ENCODE results near the gene CASP4.

CASP4 gene

DNA sequence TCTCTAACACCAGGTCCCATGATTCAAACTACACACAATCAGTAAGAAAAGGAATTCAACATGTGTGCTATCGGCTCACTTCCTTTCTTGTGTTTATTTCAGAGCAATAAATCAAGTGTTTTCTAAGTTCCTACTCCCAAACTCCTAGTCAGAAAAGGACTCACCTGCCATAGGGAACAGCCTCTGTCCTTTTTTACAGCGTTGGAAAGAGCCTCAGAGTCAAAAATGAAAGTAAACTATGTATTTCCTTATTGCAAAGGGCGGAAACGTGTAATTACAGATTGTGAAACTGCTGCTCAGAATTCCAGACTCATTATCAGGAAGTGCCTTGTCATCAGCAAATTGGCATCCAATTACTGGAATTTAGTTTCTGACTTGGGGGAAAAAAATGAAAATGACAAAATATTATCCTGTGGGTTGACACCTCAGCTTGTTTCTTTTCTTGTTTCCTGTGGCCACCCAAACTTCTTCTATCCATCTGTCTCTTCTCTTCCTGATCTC is at the start of gene CASP4:
TSS of gene CASP4 (minus strand) at position 220 of the 501 bp plus-strand sequence. CDS start at position 171, 49 bp downstream.
- H3K4me1 ChIP-seq (ENCODE audit: insufficient read depth, low read length) = no peaks in the 10 kb centered on the region; the same call in 1 of the 2 replicates
- H3K27ac ChIP-seq (ENCODE audit: low read length) = peak within 1 kb of the TSS; percentile 19
- no peaks in the 10 kb centered on the region for H3K27me3 ChIP-seq (ENCODE audit: insufficient read depth, low read length)
- H3K9ac ChIP-seq (ENCODE audit: low read depth, low read length) = no peak within 1 kb of the TSS
- peaks cover 13% of the 10 kb centered on the region; the same call in 1 of the 2 replicates for H3K9me3 ChIP-seq (ENCODE audit: insufficient read depth, low read depth, low read length)
- no peak within 1 kb of the TSS for H3K4me3 ChIP-seq (ENCODE audit: low read length)
- H3K36me3 ChIP-seq (ENCODE audit: insufficient read depth, low read depth, low read length) = no peaks in the 10 kb centered on the region

DNA sequence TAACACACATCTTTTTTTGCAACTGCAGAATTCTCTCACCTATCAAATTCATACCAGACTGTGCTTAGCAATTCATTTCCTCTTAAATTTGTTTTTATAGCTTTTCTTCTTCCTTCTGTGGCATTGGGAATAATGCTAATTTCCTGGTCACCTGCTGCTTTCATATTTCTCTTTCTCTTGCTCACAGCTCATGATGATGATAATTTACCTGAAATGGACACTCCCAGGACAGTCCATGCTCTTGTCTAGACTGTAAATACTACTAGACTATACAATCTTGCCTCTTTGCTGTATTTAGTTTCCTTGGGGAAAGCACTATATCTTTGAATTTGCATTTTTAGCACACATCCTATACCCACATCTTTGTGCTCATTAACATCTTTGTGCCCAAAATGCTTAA is 39.1 kb upstream of the CASP4 start:
- H3K27me3 ChIP-seq (ENCODE audit: insufficient read depth, low read length) = no peaks in the 10 kb centered on the region
- H3K36me3 ChIP-seq (ENCODE audit: insufficient read depth, low read depth, low read length) = no peaks in the 10 kb centered on the region
- H3K4me3 ChIP-seq (ENCODE audit: low read length) = no peak overlapping the region
- H3K9me3 ChIP-seq (ENCODE audit: insufficient read depth, low read depth, low read length) = no peaks in the 10 kb centered on the region
- no peak overlapping the region for H3K9ac ChIP-seq (ENCODE audit: low read depth, low read length)
- H3K27ac ChIP-seq (ENCODE audit: low read length) = no peak overlapping the region
- peaks cover 7% of the 10 kb centered on the region for H3K4me1 ChIP-seq (ENCODE audit: insufficient read depth, low read length)

DNA sequence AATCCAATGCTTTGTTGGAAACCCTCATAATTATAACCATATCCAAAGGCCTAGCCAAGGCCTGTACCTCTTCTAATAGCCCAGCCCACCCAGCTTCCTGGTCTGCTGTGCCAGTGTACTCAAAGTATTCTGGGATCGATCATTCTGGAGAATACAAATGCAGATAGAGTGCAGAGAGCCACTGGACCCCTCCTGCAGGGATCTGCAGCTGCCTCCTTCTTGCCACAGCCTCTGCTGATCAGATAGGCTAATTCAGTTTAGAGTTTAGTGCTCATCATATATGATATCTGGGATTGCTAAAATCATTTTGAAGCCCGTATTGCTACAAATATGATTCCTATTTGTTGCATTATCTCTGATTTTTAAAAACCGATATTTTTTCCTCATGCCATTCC is 37.1 kb upstream of the CASP4 start:
- H3K27me3 ChIP-seq (ENCODE audit: insufficient read depth, low read length) = no peaks in the 10 kb centered on the region

GRCh38 chr11:105004021-105004420 is 35.6 kb upstream of the CASP4 start:
- no peaks in the 10 kb centered on the region for H3K27me3 ChIP-seq (ENCODE audit: insufficient read depth, low read length)
- no peak overlapping the region for H3K27ac ChIP-seq (ENCODE audit: low read length)
- H3K36me3 ChIP-seq (ENCODE audit: insufficient read depth, low read depth, low read length) = no peaks in the 10 kb centered on the region
- no peak overlapping the region for H3K9ac ChIP-seq (ENCODE audit: low read depth, low read length)
- H3K4me3 ChIP-seq (ENCODE audit: low read length) = no peak overlapping the region
- peaks cover 7% of the 10 kb centered on the region for H3K4me1 ChIP-seq (ENCODE audit: insufficient read depth, low read length)
- no peaks in the 10 kb centered on the region for H3K9me3 ChIP-seq (ENCODE audit: insufficient read depth, low read depth, low read length)

More for the DNA sequence above, 37.1 kb upstream of the CASP4 start:
- Histone ChIP-seq H3K27ac (ENCODE audit: low read length) (no peak overlapping the region), H3K4me1 (ENCODE audit: insufficient read depth, low read length) (peaks cover 7% of the 10 kb centered on the region), H3K4me3 (ENCODE audit: low read length) (no peak overlapping the region), H3K9ac (ENCODE audit: low read depth, low read length) (no peak overlapping the region), H3K36me3 (ENCODE audit: insufficient read depth, low read depth, low read length) (no peaks in the 10 kb centered on the region), H3K9me3 (ENCODE audit: insufficient read depth, low read depth, low read length) (no peaks in the 10 kb centered on the region)

GRCh38 chr11:105003151-105003550 is 34.8 kb upstream of the CASP4 start:
- no peak overlapping the region for H3K27ac ChIP-seq (ENCODE audit: low read length)
- no peak overlapping the region for H3K9ac ChIP-seq (ENCODE audit: low read depth, low read length)
- peaks cover 7% of the 10 kb centered on the region for H3K4me1 ChIP-seq (ENCODE audit: insufficient read depth, low read length)
- no peaks in the 10 kb centered on the region for H3K9me3 ChIP-seq (ENCODE audit: insufficient read depth, low read depth, low read length)
- H3K27me3 ChIP-seq (ENCODE audit: insufficient read depth, low read length) = no peaks in the 10 kb centered on the region
- H3K36me3 ChIP-seq (ENCODE audit: insufficient read depth, low read depth, low read length) = no peaks in the 10 kb centered on the region
- H3K4me3 ChIP-seq (ENCODE audit: low read length) = no peak overlapping the region

- H3K4me3 ChIP-seq (ENCODE audit: low read length) = no peak overlapping the region
- H3K27me3 ChIP-seq (ENCODE audit: insufficient read depth, low read length) = no peaks in the 10 kb centered on the region
- no peaks in the 10 kb centered on the region for H3K9me3 ChIP-seq (ENCODE audit: insufficient read depth, low read depth, low read length)
- H3K27ac ChIP-seq (ENCODE audit: low read length) = no peak overlapping the region
- peaks cover 7% of the 10 kb centered on the region for H3K4me1 ChIP-seq (ENCODE audit: insufficient read depth, low read length)
- no peak overlapping the region for H3K9ac ChIP-seq (ENCODE audit: low read depth, low read length)
- H3K36me3 ChIP-seq (ENCODE audit: insufficient read depth, low read depth, low read length) = no peaks in the 10 kb centered on the region
Measured at GRCh38 chr11:105000797-105001196, 32.4 kb upstream of the CASP4 start.

- Histone ChIP-seq H3K27me3 (ENCODE audit: insufficient read depth, low read length) (no peaks in the 10 kb centered on the region), H3K4me1 (ENCODE audit: insufficient read depth, low read length) (peaks cover 2% of the 10 kb centered on the region; the same call in 1 of the 2 replicates), H3K36me3 (ENCODE audit: insufficient read depth, low read depth, low read length) (no peaks in the 10 kb centered on the region), H3K9ac (ENCODE audit: low read depth, low read length) (no peak overlapping the region), H3K27ac (ENCODE audit: low read length) (no peak overlapping the region), H3K9me3 (ENCODE audit: insufficient read depth, low read depth, low read length) (no peaks in the 10 kb centered on the region), H3K4me3 (ENCODE audit: low read length) (no peak overlapping the region)
Measured at GRCh38 chr11:105000167-105000566, 31.8 kb upstream of the CASP4 start.

GRCh38 chr11:104999721-105000120 is 31.3 kb upstream of the CASP4 start:
- H3K4me3 ChIP-seq (ENCODE audit: low read length) = no peak overlapping the region
- no peaks in the 10 kb centered on the region for H3K4me1 ChIP-seq (ENCODE audit: insufficient read depth, low read length)
- H3K9me3 ChIP-seq (ENCODE audit: insufficient read depth, low read depth, low read length) = no peaks in the 10 kb centered on the region
- H3K27ac ChIP-seq (ENCODE audit: low read length) = no peak overlapping the region
- no peaks in the 10 kb centered on the region for H3K36me3 ChIP-seq (ENCODE audit: insufficient read depth, low read depth, low read length)
- H3K27me3 ChIP-seq (ENCODE audit: insufficient read depth, low read length) = no peaks in the 10 kb centered on the region
- no peak overlapping the region for H3K9ac ChIP-seq (ENCODE audit: low read depth, low read length)

DNA sequence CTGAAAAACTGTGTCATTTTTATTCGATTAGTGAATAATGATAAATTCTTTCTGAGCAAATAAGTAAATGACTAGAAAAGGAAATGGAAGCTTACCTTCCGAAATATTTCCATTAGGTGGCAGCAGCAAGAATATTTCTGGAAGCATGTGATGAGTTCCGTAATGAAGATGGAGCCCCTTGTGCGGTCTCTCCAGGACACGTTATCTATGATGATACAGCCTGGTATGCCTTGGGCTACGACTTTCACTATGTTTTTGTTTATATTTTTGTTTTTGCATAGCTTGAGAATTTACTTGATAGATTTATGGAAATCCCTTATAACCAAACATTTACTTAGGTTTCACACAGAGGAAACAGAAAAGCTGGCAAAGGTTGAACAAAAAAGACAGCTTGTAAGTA is 28.9 kb upstream of the CASP4 start:
- Histone ChIP-seq H3K36me3 (ENCODE audit: insufficient read depth, low read depth, low read length) (no peaks in the 10 kb centered on the region), H3K27ac (ENCODE audit: low read length) (no peak overlapping the region), H3K4me3 (ENCODE audit: low read length) (no peak overlapping the region)

DNA sequence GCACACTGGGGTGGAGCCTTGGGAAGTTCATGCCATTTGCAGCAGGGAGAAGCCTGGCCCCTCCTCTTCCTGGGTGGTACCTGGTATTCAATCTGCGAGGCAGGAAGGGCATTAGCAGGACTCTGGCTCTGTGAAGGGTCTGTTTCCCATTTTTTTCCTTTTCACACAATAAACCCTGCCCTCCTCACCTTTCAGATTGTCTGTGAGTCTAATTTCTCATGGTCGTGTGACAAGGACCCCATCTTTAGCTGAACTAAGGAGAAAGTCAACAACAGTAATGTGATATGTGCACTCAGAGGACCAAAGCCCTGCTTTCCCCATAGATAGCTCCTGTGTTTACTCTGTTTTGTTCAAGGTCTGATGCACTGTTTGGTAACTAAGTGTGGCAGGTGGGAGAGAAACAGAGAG is 26.6 kb upstream of the CASP4 start:
- H3K4me1 ChIP-seq (ENCODE audit: insufficient read depth, low read length) = no peaks in the 10 kb centered on the region
- no peaks in the 10 kb centered on the region for H3K9me3 ChIP-seq (ENCODE audit: insufficient read depth, low read depth, low read length)
- H3K27ac ChIP-seq (ENCODE audit: low read length) = no peak overlapping the region
- H3K27me3 ChIP-seq (ENCODE audit: insufficient read depth, low read length) = no peaks in the 10 kb centered on the region
- no peak overlapping the region for H3K9ac ChIP-seq (ENCODE audit: low read depth, low read length)
- H3K36me3 ChIP-seq (ENCODE audit: insufficient read depth, low read depth, low read length) = no peaks in the 10 kb centered on the region
- no peak overlapping the region for H3K4me3 ChIP-seq (ENCODE audit: low read length)

More for the DNA sequence above, 28.9 kb upstream of the CASP4 start:
- Histone ChIP-seq H3K27me3 (ENCODE audit: insufficient read depth, low read length) (no peaks in the 10 kb centered on the region), H3K9ac (ENCODE audit: low read depth, low read length) (no peak overlapping the region), H3K9me3 (ENCODE audit: insufficient read depth, low read depth, low read length) (no peaks in the 10 kb centered on the region), H3K4me1 (ENCODE audit: insufficient read depth, low read length) (no peaks in the 10 kb centered on the region)

- Histone ChIP-seq H3K9me3 (ENCODE audit: insufficient read depth, low read depth, low read length) (no peaks in the 10 kb centered on the region), H3K4me1 (ENCODE audit: insufficient read depth, low read length) (no peaks in the 10 kb centered on the region), H3K27me3 (ENCODE audit: insufficient read depth, low read length) (no peaks in the 10 kb centered on the region)
Measured at GRCh38 chr11:104992781-104993180, 24.4 kb upstream of the CASP4 start.

DNA sequence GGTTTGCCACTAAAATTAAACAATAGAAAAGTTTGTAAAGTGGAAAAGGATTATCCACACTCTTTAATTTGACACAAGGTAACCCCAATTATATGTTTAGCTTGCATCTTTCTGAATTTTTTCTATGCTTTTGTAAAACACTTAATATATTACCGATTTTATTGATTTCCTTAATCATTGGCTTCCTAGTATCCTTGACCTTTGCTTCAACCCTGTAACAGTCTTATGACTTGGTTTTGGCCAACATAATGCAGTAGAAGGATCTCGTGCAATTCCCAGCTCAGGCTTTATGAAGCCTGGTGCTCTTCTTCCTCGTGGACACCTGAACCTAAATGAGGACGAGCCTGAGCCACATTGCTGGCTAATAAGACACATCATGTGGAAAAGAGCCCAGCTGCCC is 23.6 kb upstream of the CASP4 start:
- Histone ChIP-seq H3K4me3 (ENCODE audit: low read length) (no peak overlapping the region), H3K9me3 (ENCODE audit: insufficient read depth, low read depth, low read length) (no peaks in the 10 kb centered on the region), H3K9ac (ENCODE audit: low read depth, low read length) (no peak overlapping the region), H3K27me3 (ENCODE audit: insufficient read depth, low read length) (no peaks in the 10 kb centered on the region), H3K27ac (ENCODE audit: low read length) (no peak overlapping the region), H3K4me1 (ENCODE audit: insufficient read depth, low read length) (no peaks in the 10 kb centered on the region), H3K36me3 (ENCODE audit: insufficient read depth, low read depth, low read length) (no peaks in the 10 kb centered on the region)

More at GRCh38 chr11:104992781-104993180, 24.4 kb upstream of the CASP4 start:
- Histone ChIP-seq H3K27ac (ENCODE audit: low read length) (no peak overlapping the region), H3K9ac (ENCODE audit: low read depth, low read length) (no peak overlapping the region), H3K4me3 (ENCODE audit: low read length) (no peak overlapping the region), H3K36me3 (ENCODE audit: insufficient read depth, low read depth, low read length) (no peaks in the 10 kb centered on the region)

Data from iPS-20b (cell line).